Skeletal muscle tissue (tissue), 4 donors: ENCODE results near the gene TENM3. TPM values are rescaled to one million over a fixed set of nuclear protein-coding genes. Genes with fewer than 3 reads are reported as not detected.

Source experiments
- H3K27ac ChIP-seq: one replicate; pipeline ENCODE4 v1.7.0; 2013; ENCODE audit warnings: mild to moderate bottlenecking, low read depth, low read length, inconsistent platforms
- H3K27me3 ChIP-seq, 3 donors: one replicate each; pipeline ENCODE4 v1.7.0; 2013; ENCODE audit warnings: low read length in 3 of 3; ENCODE audit not compliant: control insufficient read depth in 3 of 3, insufficient read depth in 3 of 3
- H3K36me3 ChIP-seq, 3 donors: one replicate each; pipeline ENCODE4 v1.7.0; 2013; ENCODE audit warnings: low read length in 3 of 3; ENCODE audit not compliant: control insufficient read depth in 3 of 3, insufficient read depth in 3 of 3
- H3K4me1 ChIP-seq, 3 donors: one replicate each; pipeline ENCODE4 v1.7.0; 2013; ENCODE audit warnings: low read length in 3 of 3, mild to moderate bottlenecking in 3 of 3; ENCODE audit not compliant: control insufficient read depth in 3 of 3, insufficient read depth in 3 of 3
- H3K4me3 ChIP-seq, 3 donors: one replicate each; pipeline ENCODE4 v1.7.0; 2013; ENCODE audit warnings: low read length in 3 of 3
- H3K9ac ChIP-seq, 3 donors: one replicate each; pipeline ENCODE4 v1.7.0; 2013; ENCODE audit warnings: low read length in 3 of 3, mild to moderate bottlenecking in 3 of 3, moderate library complexity in 2 of 3, low read depth in 1 of 3
- H3K9me3 ChIP-seq, 3 donors: one replicate each; pipeline ENCODE4 v1.7.0; 2013; ENCODE audit warnings: low read length in 3 of 3; ENCODE audit not compliant: control insufficient read depth in 3 of 3
- total RNA-seq: library from RNA; depleted of rRNA; stranded (reverse); fragments of >200 nt; gene quantifications from one replicate; pipeline ENCODE4 v1.2.3, GENCODE V29; 2014
- donor health status: Osteomylitis.

Gene TENM3
- total RNA-seq, 1 donor from 2014 or later, result 29.7 TPM

DNA sequence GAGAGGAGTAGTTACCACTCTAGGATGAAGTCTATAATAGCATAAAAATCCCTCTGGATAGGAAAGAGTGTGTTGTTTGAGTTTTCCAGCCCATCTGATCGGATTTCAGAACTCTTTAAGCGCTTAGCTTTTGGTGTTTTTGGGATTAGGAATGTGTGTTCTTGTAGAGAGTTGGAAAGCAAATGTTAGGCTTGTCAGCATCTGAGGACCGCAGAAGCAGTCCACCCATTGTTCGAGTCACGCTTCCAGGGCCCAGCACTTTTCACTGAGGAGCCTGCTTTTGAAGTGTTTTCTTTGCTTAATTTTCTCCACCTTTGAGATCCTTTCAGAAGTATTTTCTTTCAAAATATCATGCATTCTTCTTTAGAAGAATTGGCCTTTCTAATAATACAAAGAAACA lies 306.2 kb downstream of the TENM3 start:
- Histone ChIP-seq H3K36me3 (no peaks in the 10 kb centered on the region), H3K27ac (no peak overlapping the region), H3K27me3 (no peaks in the 10 kb centered on the region), H3K4me1 (no peaks in the 10 kb centered on the region), H3K9me3 (no peaks in the 10 kb centered on the region), H3K9ac (no peak overlapping the region), H3K4me3 (no peak overlapping the region)

DNA sequence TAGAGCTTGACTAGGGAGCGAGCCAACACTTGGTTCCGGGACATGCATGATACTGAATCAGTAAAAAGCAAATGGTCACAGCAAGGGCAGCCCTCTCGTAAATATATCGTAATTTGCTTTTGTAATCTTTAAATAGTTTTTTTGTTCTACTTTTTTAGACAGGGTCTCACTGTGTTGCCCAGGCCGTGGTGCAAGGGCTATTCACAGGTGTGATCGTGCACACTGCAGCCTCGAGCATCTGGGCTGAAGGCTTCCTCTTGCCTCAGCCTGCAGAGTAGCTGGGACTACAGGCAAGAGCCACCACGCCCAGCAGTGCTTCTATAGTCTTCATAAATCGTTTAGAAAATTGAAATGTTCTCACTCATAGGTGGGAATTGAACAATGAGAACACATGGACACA lies 309.7 kb downstream of the TENM3 start:
- Histone ChIP-seq H3K9ac (no peak overlapping the region), H3K27ac (no peak overlapping the region), H3K36me3 (no peaks in the 10 kb centered on the region), H3K4me1 (peaks cover 0 to 5% (median 0%) of the 10 kb centered on the region in 3 donors), H3K4me3 (no peak overlapping the region), H3K9me3 (no peaks in the 10 kb centered on the region), H3K27me3 (no peaks in the 10 kb centered on the region)

DNA sequence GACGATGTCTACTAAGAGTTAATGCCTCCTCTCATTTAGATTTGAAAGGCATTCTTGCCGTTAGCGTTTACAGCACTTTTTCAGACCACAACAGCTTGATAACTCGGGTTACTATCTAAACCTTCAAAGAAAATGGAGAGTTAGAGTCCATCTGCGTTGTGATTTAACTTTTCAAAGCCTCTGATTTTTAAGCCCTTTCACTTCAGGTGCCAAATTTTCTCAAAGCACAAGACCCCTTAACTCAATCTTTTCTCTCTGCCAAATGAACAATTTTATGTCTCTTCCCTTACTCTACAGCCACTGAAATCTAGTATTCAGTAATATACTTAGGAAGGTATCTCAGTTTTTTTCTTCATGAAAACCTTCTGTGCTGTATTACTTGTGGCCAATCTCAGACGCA lies 310.5 kb downstream of the TENM3 start:
- H3K36me3 ChIP-seq, result no peaks in the 10 kb centered on the region
- no peaks in the 10 kb centered on the region for H3K27me3 ChIP-seq
- peak overlapping the region in 1 of 3 donors; percentile 2 for H3K4me3 ChIP-seq
- H3K9ac ChIP-seq, result no peak overlapping the region
- no peak overlapping the region for H3K27ac ChIP-seq
- H3K4me1 ChIP-seq, result peaks cover 0 to 5% (median 0%) of the 10 kb centered on the region in 3 donors
- no peaks in the 10 kb centered on the region for H3K9me3 ChIP-seq

DNA sequence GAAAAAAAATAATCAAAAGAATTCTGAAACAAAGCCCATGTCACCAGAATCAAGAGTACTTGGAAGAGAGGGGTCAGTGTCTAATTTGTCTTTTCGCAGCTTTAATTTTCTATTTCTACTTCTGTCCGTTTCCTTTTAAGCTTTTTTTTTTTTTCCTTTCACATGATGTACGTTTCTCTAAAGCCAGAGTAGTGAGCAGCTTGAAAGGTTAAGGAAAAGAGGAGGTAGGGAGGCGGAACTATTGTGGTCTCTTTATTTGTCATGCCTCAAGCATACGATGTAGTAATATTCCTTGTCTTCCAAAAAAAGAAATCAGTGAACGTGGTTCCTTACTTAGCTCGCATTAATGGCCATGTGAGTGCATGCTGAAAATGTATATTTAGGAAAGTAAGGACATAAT lies 311.5 kb downstream of the TENM3 start:
- Histone ChIP-seq H3K4me3 (no peak overlapping the region), H3K27ac (no peak overlapping the region), H3K36me3 (no peaks in the 10 kb centered on the region), H3K27me3 (no peaks in the 10 kb centered on the region), H3K9ac (no peak overlapping the region), H3K4me1 (peaks cover 0 to 5% (median 0%) of the 10 kb centered on the region in 3 donors), H3K9me3 (no peaks in the 10 kb centered on the region)

DNA sequence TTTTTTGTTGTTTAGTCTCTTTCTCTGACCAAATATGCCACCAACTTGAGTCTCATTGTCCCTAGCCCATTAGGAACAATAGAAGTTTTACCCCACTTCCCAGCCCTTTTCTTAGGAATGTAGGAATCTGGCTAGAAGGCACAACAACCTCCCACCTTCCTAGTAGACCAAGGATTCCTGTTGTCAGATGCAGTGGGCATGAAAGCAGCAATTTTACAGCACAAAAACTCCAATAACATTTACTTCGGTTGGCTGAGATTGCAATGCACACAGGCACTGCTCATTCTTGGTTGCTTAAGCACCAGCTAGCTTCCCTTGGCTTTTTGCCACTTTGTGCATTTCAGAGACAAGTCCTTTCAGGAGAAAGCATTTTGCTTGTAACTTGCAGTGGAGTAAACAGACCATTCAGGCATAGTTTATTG lies 312.8 kb downstream of the TENM3 start:
- peaks cover 0 to 5% (median 0%) of the 10 kb centered on the region in 3 donors for H3K4me1 ChIP-seq
- H3K9ac ChIP-seq, result no peak overlapping the region
- no peaks in the 10 kb centered on the region for H3K9me3 ChIP-seq
- H3K27me3 ChIP-seq, result no peaks in the 10 kb centered on the region
- no peak overlapping the region for H3K4me3 ChIP-seq
- H3K36me3 ChIP-seq, result no peaks in the 10 kb centered on the region
- H3K27ac ChIP-seq, result no peak overlapping the region

DNA sequence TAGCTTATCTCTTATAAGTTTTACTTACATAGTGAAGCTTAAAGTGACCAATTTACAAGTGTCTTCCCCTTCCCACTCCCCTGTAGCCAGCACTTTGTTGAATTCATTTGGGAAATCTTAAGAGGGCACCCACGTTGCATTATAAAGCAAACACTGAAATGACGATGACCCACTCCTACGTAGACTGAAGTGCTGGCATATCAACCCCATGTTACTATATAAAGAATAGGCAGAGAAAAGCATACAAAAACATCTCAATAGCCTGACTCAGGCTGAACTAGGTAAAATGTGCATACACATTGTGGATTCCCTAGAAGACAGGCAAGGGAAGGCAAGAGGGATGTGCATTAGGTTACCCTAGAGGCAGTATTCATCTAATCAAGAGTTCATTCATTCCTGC lies 313.4 kb downstream of the TENM3 start:
- Histone ChIP-seq H3K9me3 (no peaks in the 10 kb centered on the region), H3K4me1 (peaks cover 0 to 5% (median 0%) of the 10 kb centered on the region in 3 donors), H3K27ac (no peak overlapping the region), H3K36me3 (no peaks in the 10 kb centered on the region), H3K4me3 (no peak overlapping the region), H3K9ac (no peak overlapping the region), H3K27me3 (no peaks in the 10 kb centered on the region)

DNA sequence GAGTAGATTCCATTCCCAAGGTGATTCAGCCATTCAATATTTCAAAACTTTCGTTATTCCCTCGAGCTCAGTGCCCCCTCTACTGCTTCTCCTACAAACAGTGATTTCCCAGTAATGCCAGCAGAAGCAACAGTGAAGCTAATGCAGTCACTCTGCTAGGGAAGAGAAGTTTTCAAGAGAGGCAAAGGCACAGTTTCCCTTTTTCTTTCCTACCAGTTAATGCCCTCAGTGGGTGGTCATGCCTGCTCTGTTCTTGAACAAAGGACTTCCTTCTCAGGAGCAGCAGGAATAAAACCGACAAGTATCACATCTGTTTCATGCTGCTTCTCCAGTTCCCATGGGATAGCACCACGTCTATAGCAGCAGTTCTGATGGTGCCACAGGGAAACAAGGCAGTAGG lies 317.2 kb downstream of the TENM3 start:
- Histone ChIP-seq H3K36me3 (no peaks in the 10 kb centered on the region), H3K9me3 (no peaks in the 10 kb centered on the region), H3K27me3 (no peaks in the 10 kb centered on the region), H3K4me1 (peaks cover 0 to 5% (median 0%) of the 10 kb centered on the region in 3 donors), H3K9ac (no peak overlapping the region), H3K27ac (no peak overlapping the region), H3K4me3 (no peak overlapping the region)

DNA sequence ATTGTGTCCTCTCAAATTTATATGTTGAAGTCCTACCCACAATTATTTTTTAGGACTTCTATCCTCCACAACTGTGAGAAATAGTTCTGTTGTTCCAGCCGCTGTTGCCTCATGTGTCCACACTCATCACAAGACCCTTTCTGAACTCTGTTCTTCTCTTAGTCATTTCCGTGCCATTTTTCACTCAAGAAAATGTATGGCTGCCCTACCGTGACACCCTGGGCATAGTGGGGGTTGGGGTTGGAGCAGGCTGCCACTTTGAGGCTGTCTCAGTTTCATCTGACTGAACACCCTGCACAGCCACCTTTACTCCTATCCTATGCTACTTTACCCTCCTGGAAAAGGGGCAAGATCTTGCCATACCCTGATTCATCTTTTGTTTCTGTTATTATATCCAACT lies 319.1 kb downstream of the TENM3 start:
- H3K9me3 ChIP-seq, result no peaks in the 10 kb centered on the region
- H3K27me3 ChIP-seq, result no peaks in the 10 kb centered on the region
- no peak overlapping the region for H3K9ac ChIP-seq
- H3K4me1 ChIP-seq, result no peaks in the 10 kb centered on the region
- no peaks in the 10 kb centered on the region for H3K36me3 ChIP-seq
- H3K27ac ChIP-seq, result no peak overlapping the region
- H3K4me3 ChIP-seq, result no peak overlapping the region

DNA sequence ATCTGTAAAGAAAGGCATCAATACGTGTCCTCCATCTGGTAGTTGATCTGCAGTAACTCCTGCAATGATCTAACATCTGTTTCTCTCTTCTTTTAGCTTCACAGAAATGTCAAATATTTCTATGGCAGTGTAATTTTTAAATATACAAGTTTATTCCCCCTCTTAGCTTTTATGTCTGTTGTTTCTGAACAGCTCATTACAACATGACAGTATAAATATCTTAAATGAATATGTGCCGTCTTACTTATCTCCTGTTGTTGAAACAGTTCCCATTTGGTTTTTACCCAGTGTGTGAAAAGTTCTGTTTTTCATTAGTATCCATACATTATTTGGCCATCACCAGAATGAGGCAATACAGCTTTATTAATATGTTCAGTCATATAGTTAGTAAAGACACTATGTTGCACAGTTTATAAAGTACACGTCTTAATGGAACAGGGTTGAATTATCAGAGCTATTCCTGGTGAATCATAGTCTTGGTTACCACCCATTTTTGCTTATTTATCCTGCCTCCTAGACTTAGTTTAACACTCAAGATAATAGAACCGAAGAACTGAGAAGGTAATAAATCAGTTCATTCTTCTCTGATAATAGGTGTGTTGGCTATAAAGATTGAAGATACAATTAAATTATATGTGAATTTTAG lies 321.6 kb downstream of the TENM3 start:
- Histone ChIP-seq H3K9me3 (no peaks in the 10 kb centered on the region), H3K36me3 (no peaks in the 10 kb centered on the region), H3K4me3 (no peak overlapping the region), H3K4me1 (no peaks in the 10 kb centered on the region), H3K9ac (no peak overlapping the region), H3K27me3 (no peaks in the 10 kb centered on the region), H3K27ac (no peak overlapping the region)

DNA sequence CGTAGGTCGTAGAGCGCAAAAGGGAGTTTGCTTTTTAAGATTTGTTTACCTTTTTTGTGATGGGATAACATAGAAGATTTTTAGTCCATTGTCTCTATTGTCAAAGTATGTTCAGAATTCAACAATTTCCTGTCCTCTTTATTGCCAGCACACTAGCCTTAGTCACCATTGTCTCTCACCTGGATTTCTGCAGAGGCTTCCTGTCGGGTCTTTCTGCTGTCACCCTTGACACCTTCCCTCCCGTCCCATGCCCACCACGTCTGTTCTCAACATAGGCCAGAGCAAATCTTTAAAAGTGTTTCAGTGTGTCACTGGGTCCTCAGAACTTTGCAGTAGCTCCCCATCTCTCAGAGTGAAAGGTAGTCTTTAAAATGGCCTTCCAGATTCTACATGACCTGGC lies 323.9 kb downstream of the TENM3 start:
- no peak overlapping the region for H3K9ac ChIP-seq

More for the DNA sequence above, 323.9 kb downstream of the TENM3 start:
- Histone ChIP-seq H3K9me3 (no peaks in the 10 kb centered on the region), H3K27me3 (no peaks in the 10 kb centered on the region), H3K36me3 (no peaks in the 10 kb centered on the region), H3K4me1 (no peaks in the 10 kb centered on the region), H3K4me3 (no peak overlapping the region), H3K27ac (no peak overlapping the region)
